ENCODE results near the gene IVD. TPM values are rescaled to one million over a fixed set of nuclear protein-coding genes. Genes with fewer than 3 reads are reported as not detected.

Gene IVD
- total and polyA plus RNA-seq, 2 donors (not counting 1 experiment from before 2014, with no cell fraction given): 41.7 to 106 TPM

- H3K36me3 ChIP-seq (replicated peaks in 1 of 2; ENCODE audit: control extremely low read depth in 1 of 2, control insufficient read depth in 1 of 2, extremely low read depth in 1 of 2, insufficient read depth in 2 of 2, low read length in 1 of 2): peaks cover 0 to 2% of the 10 kb centered on the region in 2 experiments
- TF ChIP-seq CTCF (IDR thresholded peaks at IDR 0.05) (no peak), EZH2 (IDR thresholded peaks at IDR 0.05; ENCODE audit: borderline replicate concordance, insufficient read depth, low read depth, low read length, poor library complexity, severe bottlenecking) (no peak)
- H3K4me1 ChIP-seq (ENCODE audit: control insufficient read depth in 2 of 2, insufficient read depth in 2 of 2, low read length in 2 of 2): peaks cover 4 to 7% of the 10 kb centered on the region in 2 donors
- no peak overlapping the region for H3K4me2 ChIP-seq (replicated peaks; ENCODE audit: low read depth, low read length, poor library complexity, severe bottlenecking)
- H3K27ac ChIP-seq (ENCODE audit: low read length in 2 of 2): no peak overlapping the region
- no peak overlapping the region for H3K27ac Mint-ChIP-seq
- CTCF ChIA-PET: interaction anchor here (1.0 to 11.6 kb wide), 5 partner anchors 10 to 145 kb away, joined by 3 to 308 read pairs (median 35); partner anchors contain the start of gene CCDC9B
- H3K79me2 ChIP-seq (ENCODE audit: control insufficient read depth, insufficient read depth, low read length): no peaks in the 10 kb centered on the region
- no peak overlapping the region for H2AFZ ChIP-seq (ENCODE audit: insufficient read depth, low read depth, low read length, poor library complexity, severe bottlenecking)
- no peak for ATAC-seq (ENCODE audit: low read depth)
- peaks cover 2% of the 10 kb centered on the region for H3K4me1 Mint-ChIP-seq
- no peak overlapping the region for H3K9ac ChIP-seq (ENCODE audit: low read length)
- POLR2A ChIA-PET: no interaction called here
- no peaks in the 10 kb centered on the region for H3K9me3 Mint-ChIP-seq (ENCODE audit: insufficient read depth)
- DNase-seq: no peak
- no peaks in the 10 kb centered on the region for H4K20me1 ChIP-seq (ENCODE audit: control insufficient read depth, insufficient read depth, low read length, poor library complexity, severe bottlenecking)
- no peaks in the 10 kb centered on the region for H3K27me3 ChIP-seq (replicated peaks in 1 of 4; ENCODE audit: control extremely low read depth in 1 of 4, control insufficient read depth in 3 of 4, insufficient read depth in 4 of 4, low read length in 3 of 4)
- no peak overlapping the region for H3K4me3 Mint-ChIP-seq
- WGBS (ENCODE audit: insufficient coverage): 100% methylated on average over 3 of the region's 6 CpGs
- no peaks in the 10 kb centered on the region for H3K27me3 Mint-ChIP-seq
- no peaks in the 10 kb centered on the region for H3K9me3 ChIP-seq (ENCODE audit: control extremely low read depth in 1 of 3, control insufficient read depth in 2 of 3, insufficient read depth in 1 of 3, low read length in 2 of 3)
- H3K4me3 ChIP-seq (ENCODE audit: control extremely low read depth in 1 of 5, extremely low read depth in 1 of 5, insufficient read depth in 1 of 5, low read depth in 2 of 5, low read length in 4 of 5): no peak overlapping the region
- intact Hi-C loops (cut with micrococcal nuclease): loop anchor here (5.0 to 10.0 kb wide), 2 partner anchors 640 to 737 kb away; partner anchors contain the start of gene FSIP1
Observed at GRCh38 chr15:40424483-40425115, 19.0 kb downstream of the IVD start.

- Histone ChIP-seq H3K27me3 (replicated peaks in 1 of 4; ENCODE audit: control extremely low read depth in 1 of 4, control insufficient read depth in 3 of 4, insufficient read depth in 4 of 4, low read length in 3 of 4) (no peaks in the 10 kb centered on the region), H3K4me1 (ENCODE audit: control insufficient read depth in 2 of 2, insufficient read depth in 2 of 2, low read length in 2 of 2) (peaks cover 4 to 7% of the 10 kb centered on the region in 2 donors), H3K27ac (ENCODE audit: low read length in 2 of 2) (no peak overlapping the region), H4K20me1 (ENCODE audit: control insufficient read depth, insufficient read depth, low read length, poor library complexity, severe bottlenecking) (no peaks in the 10 kb centered on the region), H3K9me3 (ENCODE audit: control extremely low read depth in 1 of 3, control insufficient read depth in 2 of 3, insufficient read depth in 1 of 3, low read length in 2 of 3) (no peaks in the 10 kb centered on the region), H3K4me2 (replicated peaks; ENCODE audit: low read depth, low read length, poor library complexity, severe bottlenecking) (no peak overlapping the region), H3K9ac (ENCODE audit: low read length) (no peak overlapping the region), H3K36me3 (replicated peaks in 1 of 2; ENCODE audit: control extremely low read depth in 1 of 2, control insufficient read depth in 1 of 2, extremely low read depth in 1 of 2, insufficient read depth in 2 of 2, low read length in 1 of 2) (peaks cover 0 to 2% of the 10 kb centered on the region in 2 experiments), H3K4me3 (ENCODE audit: control extremely low read depth in 1 of 5, extremely low read depth in 1 of 5, insufficient read depth in 1 of 5, low read depth in 2 of 5, low read length in 4 of 5) (no peak overlapping the region), H3K79me2 (ENCODE audit: control insufficient read depth, insufficient read depth, low read length) (no peaks in the 10 kb centered on the region), H2AFZ (ENCODE audit: insufficient read depth, low read depth, low read length, poor library complexity, severe bottlenecking) (no peak overlapping the region)
- CTCF ChIA-PET: interaction anchor here (0.9 to 11.6 kb wide), 6 partner anchors 19 to 151 kb away, joined by 3 to 308 read pairs (median 4); partner anchors contain the start of gene CCDC9B
- POLR2A ChIA-PET: no interaction called here
- no peak for TF ChIP-seq CTCF (IDR thresholded peaks at IDR 0.05)
- WGBS (ENCODE audit: insufficient coverage): 100% methylated on average over 3 of the region's 5 CpGs
- DNase-seq (no peak), ATAC-seq (ENCODE audit: low read depth) (no peak)
- H3K4me3 Mint-ChIP-seq: no peak overlapping the region
- H3K27ac Mint-ChIP-seq: no peak overlapping the region
- peaks cover 2% of the 10 kb centered on the region for H3K4me1 Mint-ChIP-seq
- intact Hi-C loops (cut with micrococcal nuclease): loop anchor here (10.0 kb wide), 1 partner anchor 641 kb away; the partner anchor contains the start of gene FSIP1
- no peaks in the 10 kb centered on the region for H3K9me3 Mint-ChIP-seq (ENCODE audit: insufficient read depth)
- H3K27me3 Mint-ChIP-seq: no peaks in the 10 kb centered on the region
Observed at GRCh38 chr15:40425681-40426080, 20.1 kb downstream of the IVD start.
